ENCODE measurements around the gene EIF1AD.
"Not testable (repeated sequence)": the region's sequence is repeated elsewhere in the genome, so short reads cannot be mapped to it uniquely, and the experiment has no call there.

The EIF1AD gene

DNA sequence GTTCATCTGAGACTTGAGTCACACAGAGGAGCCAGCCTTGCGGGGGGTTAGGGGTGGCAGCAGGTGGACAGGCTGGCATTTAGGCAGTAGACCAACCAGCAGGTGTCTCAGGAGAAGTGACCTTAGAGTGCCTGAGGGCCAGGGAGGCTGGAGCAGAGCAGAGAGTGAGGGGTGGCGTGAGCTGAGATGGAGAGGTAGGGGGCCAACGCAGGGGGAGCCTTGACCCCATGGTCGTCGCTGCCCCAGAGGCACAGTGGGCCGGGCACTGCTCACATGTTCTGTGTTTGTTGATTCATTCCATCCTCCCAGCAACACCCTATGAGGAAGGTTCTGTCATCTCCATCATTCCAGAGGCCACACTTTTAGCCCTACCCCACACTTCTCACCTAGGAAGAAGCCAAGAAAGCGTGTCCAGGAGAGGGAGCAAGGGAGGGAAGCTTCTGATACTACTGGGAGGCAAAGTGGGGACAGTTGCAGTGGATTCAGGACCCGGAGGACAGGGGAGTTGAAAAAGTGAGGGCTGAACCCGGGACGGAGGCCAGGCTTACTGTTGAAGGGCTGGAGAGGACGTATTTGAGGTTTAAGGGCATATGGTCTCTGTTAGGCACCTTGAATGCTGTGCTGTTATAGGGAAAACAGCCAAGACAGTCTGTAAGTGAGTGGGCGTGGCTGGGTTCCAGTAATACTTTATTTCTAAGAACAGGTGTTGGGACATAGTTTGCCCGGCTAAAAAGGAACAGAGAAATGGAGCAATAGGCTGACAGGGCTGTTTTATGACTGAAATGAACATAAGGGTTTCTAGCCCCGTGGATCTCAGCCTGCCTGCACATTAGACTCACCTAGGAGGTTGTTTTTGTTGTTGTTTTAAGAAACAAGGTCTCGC is 33.1 kb downstream of the EIF1AD start:
- DNase-seq (ENCODE audit: low read depth in 2 of 2): no peak

DNA sequence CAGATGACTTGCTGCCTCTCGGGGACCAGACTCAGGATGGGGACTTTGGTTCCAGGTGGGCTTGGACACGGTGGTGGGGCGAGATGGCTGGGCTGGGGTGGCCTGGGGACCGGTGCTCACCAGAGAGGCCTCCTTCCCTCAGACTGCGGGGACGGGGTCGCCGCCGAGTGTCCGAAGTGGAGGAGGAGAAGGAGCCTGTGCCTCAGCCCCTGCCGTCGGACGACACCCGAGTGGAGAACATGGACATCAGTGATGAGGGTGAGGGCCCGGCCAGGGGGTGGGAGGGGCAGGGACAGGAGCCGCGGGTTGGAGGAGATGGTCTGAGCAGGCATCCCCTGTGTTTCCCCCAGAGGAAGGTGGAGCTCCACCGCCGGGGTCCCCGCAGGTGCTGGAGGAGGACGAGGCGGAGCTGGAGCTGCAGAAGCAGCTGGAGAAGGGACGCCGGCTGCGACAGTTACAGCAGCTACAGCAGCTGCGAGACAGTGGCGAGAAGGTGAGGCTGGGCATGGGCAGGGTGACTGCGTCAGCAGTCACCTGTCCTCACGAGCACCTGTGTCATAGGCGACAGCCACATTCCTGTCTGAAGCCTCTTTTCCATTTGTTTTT is 34.5 kb downstream of the EIF1AD start:
- DNase-seq (ENCODE audit: low read depth in 2 of 2): no peak

DNA sequence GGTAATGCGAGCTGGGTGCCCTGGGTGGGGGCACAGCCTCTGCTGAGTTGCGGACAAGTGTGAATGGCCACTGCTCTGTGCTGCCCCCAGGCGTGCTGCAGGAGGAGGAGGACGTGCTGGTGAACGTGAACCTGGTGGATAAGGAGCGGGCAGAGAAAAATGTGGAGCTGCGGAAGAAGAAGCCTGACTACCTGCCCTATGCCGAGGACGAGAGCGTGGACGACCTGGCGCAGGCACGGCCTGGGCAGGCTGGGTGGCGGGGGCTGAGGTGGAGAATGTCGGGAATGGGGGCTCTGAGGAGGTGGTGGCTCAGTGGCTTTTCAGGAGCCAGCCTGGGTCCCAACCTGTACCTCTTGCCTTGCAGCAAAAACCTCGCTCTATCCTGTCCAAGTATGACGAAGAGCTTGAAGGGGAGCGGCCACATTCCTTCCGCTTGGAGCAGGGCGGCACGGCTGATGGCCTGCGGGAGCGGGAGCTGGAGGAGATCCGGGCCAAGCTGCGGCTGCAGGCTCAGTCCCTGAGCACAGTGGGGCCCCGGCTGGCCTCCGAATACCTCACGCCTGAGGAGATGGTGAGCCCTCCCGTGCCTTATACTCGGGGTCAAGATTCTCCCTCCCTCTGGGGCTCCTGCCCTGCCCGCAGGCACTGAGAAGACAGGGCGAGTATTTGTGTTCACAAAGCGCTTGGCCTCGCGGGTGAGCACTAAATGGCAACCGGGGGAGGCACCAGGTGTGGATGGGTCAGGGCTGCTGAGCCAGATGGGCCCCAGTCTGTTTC is 35.8 kb downstream of the EIF1AD start:
- DNase-seq (ENCODE audit: low read depth in 2 of 2): no peak

DNA sequence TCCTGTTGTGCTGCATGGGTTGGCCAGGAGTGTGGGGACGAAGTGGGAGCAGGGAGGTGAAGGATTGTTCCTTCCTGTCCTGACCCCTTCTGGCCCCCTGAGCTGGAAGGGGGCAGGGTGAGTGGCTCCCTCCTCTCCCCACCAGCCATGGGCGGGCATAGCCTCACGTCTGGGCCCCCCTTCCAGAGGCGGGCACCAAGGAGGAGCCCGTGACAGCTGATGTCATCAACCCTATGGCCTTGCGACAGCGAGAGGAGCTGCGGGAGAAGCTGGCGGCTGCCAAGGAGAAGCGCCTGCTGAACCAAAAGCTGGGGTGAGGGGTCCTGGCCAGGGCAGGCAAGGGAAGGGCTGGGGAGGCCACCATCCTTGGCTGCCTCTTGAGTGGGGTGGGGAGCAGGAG is 37.1 kb downstream of the EIF1AD start:
- no peak for DNase-seq (ENCODE audit: low read depth in 2 of 2)

DNA sequence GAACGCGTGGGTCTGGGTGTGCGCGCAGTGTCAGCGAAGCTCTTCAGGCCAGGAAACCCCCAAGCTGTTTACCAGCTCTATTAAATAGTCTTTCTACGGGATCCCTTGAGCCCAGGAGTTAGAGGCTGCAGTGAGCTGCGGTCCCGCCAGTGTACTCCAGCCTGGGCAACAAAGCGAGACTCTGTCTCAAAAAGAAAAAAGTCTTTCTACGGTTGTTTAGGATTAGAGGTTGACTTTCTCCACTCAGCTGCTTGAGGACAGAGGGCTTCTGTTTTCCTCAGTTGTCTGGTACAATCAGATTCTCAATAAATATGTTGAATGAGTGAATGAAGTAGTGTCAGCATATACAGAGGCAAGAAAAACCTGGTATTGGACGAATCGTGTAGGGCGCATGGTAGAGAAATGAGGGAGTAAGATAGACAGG is 39.8 kb downstream of the EIF1AD start:
- peak in 1 of 2 donors; percentile 19 for DNase-seq (ENCODE audit: low read depth in 2 of 2)

DNA sequence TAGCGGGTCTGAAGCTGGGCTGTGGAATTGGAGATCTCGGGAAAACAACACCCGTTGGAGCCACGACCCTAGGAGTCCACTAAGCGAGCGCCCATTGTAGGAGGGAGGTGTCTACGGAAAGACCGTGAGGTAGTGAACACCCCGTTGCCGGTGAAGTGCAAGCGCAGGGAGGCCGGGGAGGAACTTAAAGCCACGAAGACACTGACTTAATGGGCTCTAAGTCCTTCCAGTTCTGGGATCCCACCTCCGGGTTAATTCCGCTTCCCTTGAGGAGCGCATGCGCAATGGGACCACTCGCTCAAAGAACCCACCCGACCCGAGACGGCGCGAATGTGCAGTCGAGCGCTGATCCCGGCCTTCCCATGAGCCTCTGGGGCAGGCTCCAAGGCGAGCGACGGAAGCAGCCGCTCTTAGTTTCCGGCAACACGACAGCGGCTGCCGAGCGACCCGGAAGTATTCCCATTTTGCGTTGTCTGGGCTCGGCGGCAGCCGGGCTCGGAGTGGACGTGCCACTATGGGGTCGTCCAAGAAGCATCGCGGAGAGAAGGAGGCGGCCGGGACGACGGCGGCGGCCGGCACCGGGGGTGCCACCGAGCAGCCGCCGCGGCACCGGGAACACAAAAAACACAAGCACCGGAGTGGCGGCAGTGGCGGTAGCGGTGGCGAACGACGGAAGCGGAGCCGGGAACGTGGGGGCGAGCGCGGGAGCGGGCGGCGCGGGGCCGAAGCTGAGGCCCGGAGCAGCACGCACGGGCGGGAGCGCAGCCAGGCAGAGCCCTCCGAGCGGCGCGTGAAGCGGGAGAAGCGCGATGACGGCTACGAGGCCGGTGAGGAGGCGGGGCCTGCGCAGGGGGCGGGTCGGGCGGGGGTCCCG is 40.5 kb downstream of the EIF1AD start, which contains the start of gene SART1:
Gene SART1 (plus strand): TSS at position 468 of the 874 bp plus-strand sequence. CDS start 47 bp downstream, at position 515.
- DNase-seq (ENCODE audit: low read depth in 2 of 2): peak; percentile 91 to 95

DNA sequence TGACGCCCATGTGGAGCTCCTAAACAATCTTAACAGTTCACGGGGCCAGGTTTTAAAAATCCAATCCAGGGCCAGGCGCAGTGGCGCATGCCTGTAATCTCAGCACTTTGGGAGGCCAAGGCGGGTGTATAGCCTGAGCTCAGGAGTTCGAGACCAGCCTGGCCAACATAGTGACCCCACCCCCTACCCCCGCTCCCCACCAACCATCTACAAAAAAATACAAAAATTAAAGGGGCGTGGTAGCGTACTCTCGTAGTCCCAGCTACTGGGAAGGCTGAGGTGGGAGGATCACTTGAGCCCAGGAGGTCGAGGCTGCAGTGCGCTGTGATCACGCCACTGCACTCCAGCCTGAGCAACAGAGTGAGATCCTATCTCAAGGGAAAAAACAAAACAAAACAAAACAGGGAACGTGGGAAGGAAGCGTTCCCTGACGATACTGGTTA is 41.1 kb downstream of the EIF1AD start:
- no peak for DNase-seq (ENCODE audit: low read depth in 2 of 2)

DNA sequence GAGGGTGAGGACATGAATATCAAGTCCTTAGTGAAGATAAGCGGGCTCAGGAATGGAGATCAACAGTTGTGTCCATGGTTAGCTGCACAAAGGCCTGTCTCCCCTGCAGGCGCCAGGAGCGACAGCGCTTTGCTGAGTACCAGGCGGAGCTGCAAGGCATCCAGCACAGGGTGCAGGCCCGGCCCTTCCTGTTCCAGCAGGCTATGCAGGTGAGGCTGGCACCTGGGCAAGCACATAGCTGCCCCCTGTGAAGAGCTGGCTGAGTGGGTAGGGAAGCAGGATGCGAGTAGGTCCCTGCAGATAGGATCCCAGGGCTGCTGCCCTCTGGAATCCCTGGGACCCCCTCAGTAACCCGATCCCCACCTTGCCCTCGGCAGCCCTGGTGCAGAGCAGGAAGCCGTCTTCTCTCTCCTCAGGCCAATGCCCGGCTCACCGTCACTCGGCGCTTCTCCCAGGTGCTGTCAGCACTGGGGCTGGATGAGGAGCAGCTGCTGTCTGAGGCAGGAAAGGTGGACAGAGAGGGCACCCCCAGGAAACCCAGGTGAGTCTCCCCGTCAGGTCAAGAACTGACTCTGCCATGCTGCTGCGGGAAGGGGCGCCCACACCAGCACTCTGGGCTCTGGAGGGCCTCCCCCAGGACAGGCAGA is 43.1 kb downstream of the EIF1AD start:
- no peak for DNase-seq (ENCODE audit: low read depth in 2 of 2)

DNA sequence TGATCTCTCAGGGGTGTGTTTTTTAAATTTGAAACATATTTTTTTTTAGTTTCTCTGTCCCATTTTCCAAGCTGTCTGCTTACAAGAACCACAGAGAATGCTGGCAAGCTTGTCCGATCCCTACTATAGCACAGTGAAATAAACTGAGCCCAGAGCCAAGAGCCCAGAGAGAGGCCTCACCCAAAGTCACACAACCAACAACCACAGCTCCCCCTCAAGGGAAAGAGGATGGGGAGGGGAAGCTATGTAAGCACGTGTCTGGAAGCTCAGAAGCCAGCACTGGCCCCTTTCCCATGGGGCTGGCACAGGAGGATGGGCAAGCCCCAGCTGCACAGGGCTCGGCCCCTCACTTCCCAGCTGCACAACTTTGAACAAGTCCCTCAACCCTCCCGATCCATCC is 43.7 kb downstream of the EIF1AD start:
- no peak for DNase-seq (ENCODE audit: low read depth in 2 of 2)

DNA sequence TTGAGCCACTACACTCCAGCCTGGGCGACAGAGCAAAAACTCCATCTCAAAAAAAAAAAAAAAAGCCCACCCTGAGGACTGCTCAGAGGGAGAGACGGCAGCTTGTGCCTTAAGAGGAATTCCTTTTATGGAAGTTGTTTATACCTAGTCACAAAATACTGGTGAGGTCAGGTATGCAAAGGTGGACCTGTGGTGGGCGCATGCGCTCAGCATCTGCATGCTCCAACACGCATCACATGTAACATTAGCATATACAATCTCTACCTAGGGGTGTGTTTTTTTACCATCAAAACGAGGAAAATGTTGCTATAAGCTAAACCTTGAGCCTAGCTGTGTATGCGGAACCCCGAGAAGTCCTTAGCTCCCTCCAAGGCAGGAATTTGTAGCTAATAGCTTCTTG is 47.2 kb downstream of the EIF1AD start:
- DNase-seq (ENCODE audit: low read depth in 2 of 2): no peak

DNA sequence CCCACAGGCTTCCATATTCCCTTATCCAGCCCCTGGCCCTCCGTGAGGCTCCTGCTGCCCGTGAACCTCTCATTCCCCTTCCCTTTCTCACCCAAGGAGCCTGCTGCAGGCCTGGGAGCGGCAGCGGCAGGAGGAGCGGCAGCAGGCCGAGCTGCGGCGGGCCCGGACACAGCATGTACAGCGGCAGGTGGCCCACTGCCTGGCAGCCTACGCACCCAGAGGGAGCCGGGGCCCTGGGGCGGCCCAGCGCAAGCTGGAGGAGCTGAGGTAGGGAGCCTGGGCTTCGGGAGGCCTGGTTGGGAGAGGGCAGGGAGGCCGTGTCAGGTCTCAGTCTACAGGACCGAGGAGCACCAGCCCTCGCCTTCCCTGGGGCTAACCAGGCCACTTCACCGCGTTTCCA is 48.5 kb downstream of the EIF1AD start:
- no peak for DNase-seq (ENCODE audit: low read depth in 2 of 2)

DNA sequence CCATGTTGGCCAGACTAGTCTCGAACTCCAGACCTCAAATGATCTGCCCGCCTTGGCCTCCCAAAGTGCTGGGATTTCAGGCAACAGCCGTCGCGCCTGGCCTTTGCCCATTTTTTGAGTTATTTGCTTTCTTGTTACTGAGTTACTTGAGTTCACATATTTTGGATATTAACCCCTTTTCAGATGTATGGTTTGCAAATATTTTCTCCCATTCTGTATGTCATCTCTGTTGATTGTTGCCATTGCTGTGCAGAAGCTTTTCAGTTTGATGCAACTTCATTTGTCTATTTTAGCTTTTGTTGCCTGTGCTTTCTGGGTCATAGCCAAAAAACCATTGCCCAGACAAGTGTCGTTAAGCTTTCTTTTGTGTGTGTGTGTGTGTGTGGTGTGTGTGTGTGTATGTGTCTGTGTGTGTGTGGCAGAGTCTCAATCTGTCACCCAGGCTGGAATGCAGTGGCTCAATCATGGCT is 49.9 kb downstream of the EIF1AD start:
- no peak for DNase-seq (ENCODE audit: low read depth in 2 of 2)

DNA sequence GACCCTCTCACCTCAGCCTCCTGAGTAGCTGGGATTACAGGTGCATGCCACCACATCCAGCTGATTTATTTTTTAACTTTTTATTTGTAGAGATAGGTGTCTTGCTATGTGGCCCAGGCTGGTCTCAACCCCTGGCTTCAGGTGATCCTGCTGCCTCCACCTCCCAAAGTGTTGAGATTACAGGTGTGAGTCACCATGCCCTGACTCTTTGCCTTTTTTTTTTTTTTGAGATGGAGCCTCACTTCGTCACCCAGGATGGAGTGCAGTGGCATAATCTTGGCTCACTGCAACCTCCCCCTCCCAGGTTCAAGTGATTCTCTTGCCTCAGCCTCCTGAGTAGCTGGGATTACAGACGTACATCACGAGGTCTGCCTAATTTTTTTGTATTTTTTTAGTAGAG is 50.3 kb downstream of the EIF1AD start:
- not testable (repeated sequence) for DNase-seq (ENCODE audit: low read depth in 2 of 2)

DNA sequence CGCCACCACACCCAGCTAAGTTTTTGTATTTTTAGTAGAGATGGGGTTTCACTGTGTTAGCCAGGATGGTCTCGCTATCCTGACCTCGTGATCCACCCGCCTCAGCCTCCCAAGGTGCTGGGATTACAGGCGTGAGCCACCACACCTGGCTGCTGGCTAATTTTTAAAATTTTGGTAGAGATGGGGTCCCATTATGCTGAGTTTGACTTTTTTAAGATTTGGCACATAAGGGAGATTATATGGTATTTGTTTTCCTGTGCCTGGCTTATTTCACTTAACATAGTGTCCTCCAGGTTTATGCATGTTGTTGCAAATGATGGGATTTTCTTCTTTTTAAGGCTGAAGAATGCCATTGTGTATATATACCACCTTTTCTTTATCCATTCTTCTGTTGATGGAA is 51.2 kb downstream of the EIF1AD start:
- DNase-seq (ENCODE audit: low read depth in 2 of 2): not testable (repeated sequence)

DNA sequence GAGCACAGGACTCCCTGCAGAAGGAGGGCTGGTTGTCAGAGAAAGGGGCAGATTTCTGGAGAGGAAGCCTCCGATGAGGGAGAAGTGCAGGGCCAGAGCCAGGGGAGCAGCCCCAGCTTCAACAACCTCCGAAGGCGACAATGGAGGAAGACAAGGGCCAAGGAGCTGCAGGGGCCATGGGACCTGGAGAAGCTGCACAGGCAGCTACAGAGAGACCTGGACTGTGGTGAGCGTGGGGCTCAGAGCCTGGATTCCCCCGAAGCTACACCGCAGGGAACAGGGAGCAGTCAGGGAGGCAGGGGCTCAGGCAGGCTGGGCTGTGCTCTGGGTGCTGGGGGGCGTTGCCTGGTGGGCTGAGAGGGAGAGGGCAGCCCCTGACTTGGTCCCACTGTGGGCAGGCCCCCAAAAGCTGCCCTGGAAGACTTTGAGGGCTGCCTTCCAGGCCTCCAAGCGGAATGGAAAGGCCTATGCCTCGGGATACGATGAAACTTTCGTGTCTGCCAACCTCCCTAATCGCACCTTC is 54.3 kb downstream of the EIF1AD start:
- DNase-seq (ENCODE audit: low read depth in 2 of 2): no peak

DNA sequence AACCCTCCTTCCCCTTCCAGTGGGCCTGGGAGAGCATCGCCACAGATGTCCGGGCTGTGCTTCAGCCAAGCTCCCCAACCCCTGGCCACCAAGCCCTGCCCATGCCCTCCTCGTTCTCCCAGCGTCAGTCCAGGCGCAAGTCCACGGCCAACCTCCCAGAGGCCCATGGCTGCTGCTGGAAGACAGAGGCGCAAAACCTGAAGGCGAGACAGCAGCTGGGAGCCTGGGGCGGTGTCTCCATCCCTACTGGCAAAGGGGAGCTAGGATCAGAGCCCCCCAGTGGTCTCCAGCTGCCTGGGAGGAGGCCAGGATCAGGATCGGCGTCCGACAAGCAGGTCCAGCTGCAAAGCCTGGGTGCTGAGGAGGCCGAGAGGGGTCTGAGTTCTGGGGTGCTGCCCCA is 54.8 kb downstream of the EIF1AD start:
- DNase-seq (ENCODE audit: low read depth in 2 of 2): no peak

DNA sequence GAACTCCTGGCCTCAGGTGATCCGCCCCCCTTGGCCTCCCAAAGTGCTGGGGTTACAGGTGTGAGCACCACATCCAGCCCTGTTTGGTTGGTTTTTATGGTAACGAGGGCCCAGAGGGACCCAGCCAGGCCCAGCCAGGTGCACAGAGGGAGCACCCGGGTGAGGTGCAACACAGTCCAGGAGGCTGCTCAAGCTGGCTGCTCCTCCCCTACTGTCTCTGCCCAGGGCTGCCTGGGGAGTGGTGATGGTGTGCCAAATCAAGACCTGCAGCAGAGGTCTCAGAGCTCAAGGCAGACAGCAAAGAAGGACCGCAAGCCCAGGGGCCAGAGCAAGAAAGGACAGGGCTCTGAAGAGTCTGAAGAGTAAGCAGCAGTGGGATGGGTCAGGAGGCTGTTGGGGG is 55.3 kb downstream of the EIF1AD start:
- no peak for DNase-seq (ENCODE audit: low read depth in 2 of 2)
